ENCODE measurements around the gene APCDD1. TPM values are rescaled to one million over a fixed set of nuclear protein-coding genes. Genes with fewer than 3 reads are reported as not detected.

The APCDD1 gene
- total and polyA plus RNA-seq, 2 of the 13 experiments (the other 11 are each of a cell fraction or from before 2014, with no cell fraction given), result 2.1 to 8.6 TPM

DNA sequence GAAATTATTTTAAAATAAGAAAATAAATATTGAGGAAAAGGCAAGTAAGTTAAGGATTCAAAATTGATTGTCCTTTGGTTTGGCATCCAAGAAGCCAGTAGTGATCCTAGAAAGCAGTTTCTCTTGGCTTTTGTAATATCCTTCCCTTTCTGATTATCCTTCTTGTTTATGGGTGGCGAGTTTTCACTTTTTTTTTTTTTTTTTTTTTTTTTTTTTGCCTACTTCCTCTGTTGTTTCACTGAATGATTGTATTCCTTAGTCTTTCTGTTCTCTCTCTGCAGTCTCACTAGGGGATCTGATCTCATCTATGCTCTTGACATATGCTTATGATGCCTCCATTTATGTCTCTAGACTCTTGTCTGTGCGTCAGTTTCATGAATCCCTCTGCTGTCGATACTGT, 75.6 kb downstream of the APCDD1 start:
- no peak for TF ChIP-seq TOPORS (CRISPR knock-in tag; IDR thresholded peaks at IDR 0.05)
- TF ChIP-seq ZNF180 (CRISPR knock-in tag; IDR thresholded peaks at IDR 0.05; ENCODE audit: borderline replicate concordance, low read depth), result no peak
- TF ChIP-seq FOXA3 (CRISPR knock-in tag; IDR thresholded peaks at IDR 0.05), result no peak
- TF ChIP-seq SCMH1 (CRISPR knock-in tag; IDR thresholded peaks at IDR 0.05; ENCODE audit: borderline replicate concordance), result no peak
- TF ChIP-seq NONO (IDR thresholded peaks at IDR 0.05), result no peak
- TF ChIP-seq NONO (CRISPR knock-in tag; conservative IDR thresholded peaks at IDR 0.05), result no peak
- TF ChIP-seq ZNF17 (CRISPR knock-in tag; IDR thresholded peaks at IDR 0.05), result no peak
- TF ChIP-seq TCF7L2 (IDR thresholded peaks at IDR 0.05; ENCODE audit: low read depth, low read length), result no peak
- no peak for TF ChIP-seq RFXANK (CRISPR knock-in tag; IDR thresholded peaks at IDR 0.05)
- TF ChIP-seq TCF7 (IDR thresholded peaks at IDR 0.05; ENCODE audit: low read depth), result no peak
- TF ChIP-seq ZFP36 (IDR thresholded peaks at IDR 0.05; ENCODE audit: borderline replicate concordance, low read depth, low read length, partially characterized antibody), result no peak
- TF ChIP-seq ZNF672 (CRISPR knock-in tag; IDR thresholded peaks at IDR 0.05), result no peak
- WGBS (ENCODE audit: low lambda C conversion rate), result 93% methylated on average over 3 of the region's 3 CpGs
- H3K27me3 ChIP-seq (ENCODE audit: control insufficient read depth in 1 of 2, insufficient read depth in 2 of 2, low read length in 2 of 2), result no peaks in the 10 kb centered on the region; a peak in 1 of 5 replicates
- H3K27ac ChIP-seq (ENCODE audit: extremely low read length, insufficient read depth, low read length), result no peak overlapping the region
- POLR2A ChIA-PET, result no interaction called here
- H3K4me2 ChIP-seq (ENCODE audit: low read depth, low read length), result no peak overlapping the region; the same call in 1 of the 2 replicates
- BruUV-seq (replicated peaks), result no TSS peak
- H2AFZ ChIP-seq (ENCODE audit: low read length), result no peak overlapping the region
- CTCF ChIA-PET (ENCODE audit: low intra/inter-chr PET ratio, low total read pairs), result no interaction called here
- no peak overlapping the region for H3K4me3 ChIP-seq (replicated peaks in 1 of 3; ENCODE audit: insufficient read depth in 1 of 3, low read depth in 2 of 3, low read length in 3 of 3)
- ATAC-seq (no peak), DNase-seq (ENCODE audit: low spot score) (no peak), FAIRE-seq (no peak)
- in situ Hi-C loops (cut with HindIII; ENCODE audit: extremely low pct_ligation_motif_present, low pct_unique_long_range_greater_than_20kb), result no loop called here
- H3K9ac ChIP-seq (ENCODE audit: insufficient read depth, low read depth, low read length), result no peak overlapping the region
- H3K4me1 ChIP-seq (ENCODE audit: insufficient read depth, low read length), result peaks cover 38% of the 10 kb centered on the region
- intact Hi-C loops (cut with micrococcal nuclease; ENCODE audit: unreplicated experiment), result no loop called here
- no peaks in the 10 kb centered on the region for H3K9me3 ChIP-seq (ENCODE audit: low read length)
- H4K20me1 ChIP-seq (ENCODE audit: insufficient read depth, low read length), result peaks cover 8% of the 10 kb centered on the region
- H3K36me3 ChIP-seq (replicated peaks in 1 of 2; ENCODE audit: control insufficient read depth in 1 of 2, insufficient read depth in 2 of 2, low read length in 2 of 2), result peaks cover 0 to 12% of the 10 kb centered on the region in 2 experiments; a peak in 4 of 5 replicates
- H3K79me2 ChIP-seq (ENCODE audit: insufficient read depth, low read length), result peaks cover 57% of the 10 kb centered on the region

- Histone ChIP-seq H3K4me3 (replicated peaks in 1 of 3; ENCODE audit: insufficient read depth in 1 of 3, low read depth in 2 of 3, low read length in 3 of 3) (no peak overlapping the region), H4K20me1 (ENCODE audit: insufficient read depth, low read length) (peaks cover 8% of the 10 kb centered on the region), H3K79me2 (ENCODE audit: insufficient read depth, low read length) (peaks cover 57% of the 10 kb centered on the region), H3K4me1 (ENCODE audit: insufficient read depth, low read length) (peaks cover 31% of the 10 kb centered on the region), H3K9ac (ENCODE audit: insufficient read depth, low read depth, low read length) (no peak overlapping the region), H3K36me3 (replicated peaks in 1 of 2; ENCODE audit: control insufficient read depth in 1 of 2, insufficient read depth in 2 of 2, low read length in 2 of 2) (peaks cover 0 to 13% of the 10 kb centered on the region in 2 experiments; a peak in 4 of 5 replicates), H3K9me3 (ENCODE audit: low read length) (no peaks in the 10 kb centered on the region), H2AFZ (ENCODE audit: low read length) (no peak overlapping the region), H3K27me3 (ENCODE audit: control insufficient read depth in 1 of 2, insufficient read depth in 2 of 2, low read length in 2 of 2) (no peaks in the 10 kb centered on the region; a peak in 1 of 5 replicates), H3K27ac (ENCODE audit: extremely low read length, insufficient read depth, low read length) (no peak overlapping the region), H3K4me2 (ENCODE audit: low read depth, low read length) (no peak overlapping the region)
- intact Hi-C loops (cut with micrococcal nuclease; ENCODE audit: unreplicated experiment), result no loop called here
- in situ Hi-C loops (cut with HindIII; ENCODE audit: extremely low pct_ligation_motif_present, low pct_unique_long_range_greater_than_20kb), result no loop called here
- POLR2A ChIA-PET, result no interaction called here
- DNase-seq (ENCODE audit: low spot score) (no peak), ATAC-seq (no peak), FAIRE-seq (no peak)
- 83% methylated on average over 3 of the region's 3 CpGs for WGBS (ENCODE audit: low lambda C conversion rate)
- no TSS peak for BruUV-seq (replicated peaks)
- CTCF ChIA-PET (ENCODE audit: low intra/inter-chr PET ratio, low total read pairs), result no interaction called here
- TF ChIP-seq NCOA5 (CRISPR knock-in tag; IDR thresholded peaks at IDR 0.05), result no peak
- TF ChIP-seq FOSL2 (CRISPR knock-in tag; IDR thresholded peaks at IDR 0.05), result peak; percentile 45
These were observed 76.4 kb downstream of the APCDD1 start for GRCh38 chr18:10530852-10531251.

Data from HepG2 (cell line).